ENCODE results near the gene ATF7IP2. TPM values are rescaled to one million over a fixed set of nuclear protein-coding genes. Genes with fewer than 3 reads are reported as not detected.

The ATF7IP2 gene
- total and polyA plus RNA-seq, 2 of the 13 experiments (the other 11 are each of a cell fraction or from before 2014, with no cell fraction given): 117 to 217 TPM

DNA sequence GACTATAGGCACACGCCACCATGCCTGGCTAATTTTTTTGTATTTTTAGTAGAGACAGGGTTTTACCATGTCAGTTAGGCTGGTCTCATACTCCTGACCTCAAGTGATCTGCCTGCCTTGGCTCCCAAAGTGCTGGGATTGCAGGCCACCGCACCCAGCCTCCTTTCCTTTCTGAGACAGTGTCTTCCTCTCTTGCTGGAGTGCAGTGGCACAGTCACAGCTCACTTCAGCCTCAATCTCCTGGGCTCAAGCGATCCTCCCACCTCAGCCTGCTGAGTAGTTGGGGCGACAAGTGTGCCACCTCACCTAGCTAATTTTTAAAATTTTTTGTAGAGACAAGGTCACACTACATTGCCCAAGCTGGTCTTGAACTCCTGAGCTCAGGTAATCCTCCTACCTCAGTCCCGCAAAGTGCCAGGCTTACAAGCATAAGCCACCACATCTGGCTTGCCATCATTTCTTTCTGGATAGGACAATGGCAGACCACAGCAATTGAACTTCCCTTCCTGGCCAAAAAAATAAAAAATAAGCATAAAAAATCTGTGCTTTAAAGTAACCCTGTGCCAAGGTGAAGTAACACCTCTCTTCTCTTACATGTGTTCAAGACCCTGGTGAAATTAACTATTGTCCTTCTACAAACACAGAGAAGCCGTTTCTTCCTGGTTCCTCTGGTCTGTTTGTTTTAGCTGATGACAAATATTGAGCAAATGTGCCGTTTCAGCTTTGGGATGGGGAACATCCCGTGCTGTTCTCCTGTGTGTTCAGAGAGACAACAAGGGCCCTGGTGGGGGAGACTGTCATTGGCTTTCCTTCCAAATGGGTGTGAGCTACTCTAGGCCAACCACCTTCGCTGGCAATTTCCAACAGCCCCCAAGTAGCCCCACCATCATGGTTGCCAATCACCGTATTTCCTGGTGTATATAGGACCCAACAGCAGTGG, 134.3 kb downstream of the ATF7IP2 start (continued):
- TF ChIP-seq, protein P1, sequence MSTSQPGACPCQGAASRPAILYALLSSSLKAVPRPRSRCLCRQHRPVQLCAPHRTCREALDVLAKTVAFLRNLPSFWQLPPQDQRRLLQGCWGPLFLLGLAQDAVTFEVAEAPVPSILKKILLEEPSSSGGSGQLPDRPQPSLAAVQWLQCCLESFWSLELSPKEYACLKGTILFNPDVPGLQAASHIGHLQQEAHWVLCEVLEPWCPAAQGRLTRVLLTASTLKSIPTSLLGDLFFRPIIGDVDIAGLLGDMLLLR (CRISPR knock-in tag; IDR thresholded peaks at IDR 0.05): no peak
- TF ChIP-seq, protein P2, sequence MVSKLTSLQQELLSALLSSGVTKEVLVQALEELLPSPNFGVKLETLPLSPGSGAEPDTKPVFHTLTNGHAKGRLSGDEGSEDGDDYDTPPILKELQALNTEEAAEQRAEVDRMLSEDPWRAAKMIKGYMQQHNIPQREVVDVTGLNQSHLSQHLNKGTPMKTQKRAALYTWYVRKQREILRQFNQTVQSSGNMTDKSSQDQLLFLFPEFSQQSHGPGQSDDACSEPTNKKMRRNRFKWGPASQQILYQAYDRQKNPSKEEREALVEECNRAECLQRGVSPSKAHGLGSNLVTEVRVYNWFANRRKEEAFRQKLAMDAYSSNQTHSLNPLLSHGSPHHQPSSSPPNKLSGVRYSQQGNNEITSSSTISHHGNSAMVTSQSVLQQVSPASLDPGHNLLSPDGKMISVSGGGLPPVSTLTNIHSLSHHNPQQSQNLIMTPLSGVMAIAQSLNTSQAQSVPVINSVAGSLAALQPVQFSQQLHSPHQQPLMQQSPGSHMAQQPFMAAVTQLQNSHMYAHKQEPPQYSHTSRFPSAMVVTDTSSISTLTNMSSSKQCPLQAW (CRISPR knock-in tag; IDR thresholded peaks at IDR 0.05): peak; percentile 63
- peak; percentile 60; the same call in 1 of the 2 replicates for TF ChIP-seq PPARG (CRISPR knock-in tag; conservative IDR thresholded peaks at IDR 0.05)
- TF ChIP-seq, protein P3, sequence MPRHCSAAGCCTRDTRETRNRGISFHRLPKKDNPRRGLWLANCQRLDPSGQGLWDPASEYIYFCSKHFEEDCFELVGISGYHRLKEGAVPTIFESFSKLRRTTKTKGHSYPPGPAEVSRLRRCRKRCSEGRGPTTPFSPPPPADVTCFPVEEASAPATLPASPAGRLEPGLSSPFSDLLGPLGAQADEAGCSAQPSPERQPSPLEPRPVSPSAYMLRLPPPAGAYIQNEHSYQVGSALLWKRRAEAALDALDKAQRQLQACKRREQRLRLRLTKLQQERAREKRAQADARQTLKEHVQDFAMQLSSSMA (CRISPR knock-in tag; IDR thresholded peaks at IDR 0.05): peak; percentile 74; the same call in 1 of the 2 replicates
- TF ChIP-seq ZNF878 (CRISPR knock-in tag; IDR thresholded peaks at IDR 0.05): no peak
- TF ChIP-seq HMG20B (CRISPR knock-in tag; conservative IDR thresholded peaks at IDR 0.05): peak; percentile 71
- TF ChIP-seq ZNF549 (CRISPR knock-in tag; IDR thresholded peaks at IDR 0.05): no peak
- TF ChIP-seq ZNF430 (CRISPR knock-in tag; IDR thresholded peaks at IDR 0.05): peak; percentile 26; the same call in 1 of the 2 replicates
- no peak for TF ChIP-seq HOXA7 (CRISPR knock-in tag; IDR thresholded peaks at IDR 0.05)
- TF ChIP-seq ZNF501 (CRISPR knock-in tag; IDR thresholded peaks at IDR 0.05): peak; percentile 69
- TF ChIP-seq MED1 (CRISPR knock-in tag; IDR thresholded peaks at IDR 0.05): peak; percentile 78
- TF ChIP-seq ZNF234 (CRISPR knock-in tag; conservative IDR thresholded peaks at IDR 0.05): no peak
- no peak; the same call in 1 of the 2 replicates for TF ChIP-seq ZNF563 (CRISPR knock-in tag; IDR thresholded peaks at IDR 0.05)
- 0 out of 2 replicates have a peak, but pooled peaks have one; percentile 32 for TF ChIP-seq ZNF350 (CRISPR knock-in tag; IDR thresholded peaks at IDR 0.05; ENCODE audit: borderline replicate concordance, low read depth)
- no peak for TF ChIP-seq ZNF790 (CRISPR knock-in tag; IDR thresholded peaks at IDR 0.05; ENCODE audit: borderline replicate concordance)
- no peak for TF ChIP-seq ZNF251 (CRISPR knock-in tag; IDR thresholded peaks at IDR 0.05)
- no peak for TF ChIP-seq MTF1 (CRISPR knock-in tag; IDR thresholded peaks at IDR 0.05)
- no peak for TF ChIP-seq ELF4 (CRISPR knock-in tag; IDR thresholded peaks at IDR 0.05; ENCODE audit: borderline replicate concordance)
- peak; percentile 38; the same call in 1 of the 2 replicates for TF ChIP-seq DPF2 (CRISPR knock-in tag; IDR thresholded peaks at IDR 0.05; ENCODE audit: borderline replicate concordance, low read depth)
- TF ChIP-seq ZBTB8A (CRISPR knock-in tag; IDR thresholded peaks at IDR 0.05; ENCODE audit: borderline replicate concordance, low read depth): no peak
- TF ChIP-seq SUZ12 (IDR thresholded peaks at IDR 0.05; ENCODE audit: low read depth, low read length): no peak
- TF ChIP-seq MBNL3 (CRISPR knock-in tag; conservative IDR thresholded peaks at IDR 0.05): no peak
- TF ChIP-seq CC2D1A (CRISPR knock-in tag; IDR thresholded peaks at IDR 0.05): no peak
- TF ChIP-seq PHB2 (IDR thresholded peaks at IDR 0.05; ENCODE audit: partially characterized antibody): no peak
- TF ChIP-seq, protein P4, sequence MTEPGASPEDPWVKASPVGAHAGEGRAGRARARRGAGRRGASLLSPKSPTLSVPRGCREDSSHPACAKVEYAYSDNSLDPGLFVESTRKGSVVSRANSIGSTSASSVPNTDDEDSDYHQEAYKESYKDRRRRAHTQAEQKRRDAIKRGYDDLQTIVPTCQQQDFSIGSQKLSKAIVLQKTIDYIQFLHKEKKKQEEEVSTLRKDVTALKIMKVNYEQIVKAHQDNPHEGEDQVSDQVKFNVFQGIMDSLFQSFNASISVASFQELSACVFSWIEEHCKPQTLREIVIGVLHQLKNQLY (CRISPR knock-in tag; IDR thresholded peaks at IDR 0.05): 0 out of 2 replicates have a peak, but pooled peaks have one; percentile 39
- TF ChIP-seq EP300 (IDR thresholded peaks at IDR 0.05; ENCODE audit: low read depth in 2 of 2, low read length in 2 of 2): peak in 1 of 2 experiments; percentile 86; a peak in 2 of 4 replicates
- no peak; the same call in 1 of the 2 replicates for TF ChIP-seq EP300 (CRISPR knock-in tag; IDR thresholded peaks at IDR 0.05; ENCODE audit: borderline replicate concordance)
- TF ChIP-seq TCF7 (IDR thresholded peaks at IDR 0.05; ENCODE audit: low read depth): peak; percentile 58
